ENCODE measurements around the gene SMOC1.

GRCh38 chr14:70018230-70018629 lies 139.0 kb downstream of the SMOC1 start:
- TF ChIP-seq CTCF (IDR thresholded peaks at IDR 0.05) (no peak), POLR2A (IDR thresholded peaks at IDR 0.05) (no peak)
